ENCODE results near the gene GPR84.

DNA sequence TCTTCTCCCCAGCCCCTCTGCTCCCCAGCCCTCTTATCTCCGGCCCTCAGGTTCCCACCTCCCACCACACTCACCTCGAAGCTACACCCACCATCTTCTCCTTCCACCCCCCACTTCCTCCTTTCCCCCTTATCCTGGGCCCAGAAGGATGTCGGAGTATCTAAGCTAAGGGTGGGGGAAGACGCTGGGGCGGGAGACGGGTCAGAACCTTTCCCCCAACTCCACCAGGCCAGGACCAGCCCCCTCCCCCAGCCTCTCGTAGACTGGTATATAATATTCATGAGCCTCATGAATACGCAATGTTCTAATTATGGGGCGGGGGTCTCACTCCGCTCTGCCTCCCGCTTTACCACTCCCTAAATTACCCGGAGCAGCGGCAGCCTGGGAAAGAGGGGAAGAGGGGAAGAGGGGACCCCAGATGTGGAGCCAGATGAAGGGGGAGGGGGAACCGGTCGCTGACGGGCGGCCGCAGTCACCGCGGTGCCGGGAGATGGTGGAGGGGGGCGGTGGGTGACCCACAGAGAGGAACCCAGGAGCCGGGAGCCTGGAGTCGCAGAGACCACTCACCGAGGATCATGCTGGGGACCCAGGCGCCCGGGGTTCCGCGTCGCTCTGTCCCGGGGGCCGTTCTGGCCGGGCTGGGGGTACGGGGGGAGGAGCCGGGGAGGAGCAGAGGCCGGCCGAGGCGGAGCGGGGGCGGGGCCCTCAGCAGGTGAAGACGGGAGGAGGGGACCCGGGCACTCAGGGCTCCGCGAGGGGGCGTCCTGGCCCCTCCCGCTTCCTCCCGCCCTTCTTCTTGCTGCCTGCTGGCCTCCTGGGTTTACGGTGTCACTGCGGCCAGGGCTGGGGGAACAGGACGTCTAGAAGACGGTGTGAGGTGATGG lies 26.6 kb upstream of the GPR84 start:
- TF ChIP-seq CEBPB (IDR thresholded peaks at IDR 0.05) (no peak), FOSB (CRISPR knock-in tag; IDR thresholded peaks at IDR 0.05) (no peak), EP300 (IDR thresholded peaks at IDR 0.05) (no peak), POLR2AphosphoS2 (conservative IDR thresholded peaks at IDR 0.05; ENCODE audit: low read length) (no peak), POLR2A (IDR thresholded peaks at IDR 0.05; ENCODE audit: low read length) (no peak), ZFP36 (IDR thresholded peaks at IDR 0.05; ENCODE audit: borderline replicate concordance, partially characterized antibody) (no peak), MAZ (IDR thresholded peaks at IDR 0.05; ENCODE audit: borderline replicate concordance, low read depth, low read length) (no peak), REST (IDR thresholded peaks at IDR 0.05) (no peak)
- TF ChIP-seq, protein P1, sequence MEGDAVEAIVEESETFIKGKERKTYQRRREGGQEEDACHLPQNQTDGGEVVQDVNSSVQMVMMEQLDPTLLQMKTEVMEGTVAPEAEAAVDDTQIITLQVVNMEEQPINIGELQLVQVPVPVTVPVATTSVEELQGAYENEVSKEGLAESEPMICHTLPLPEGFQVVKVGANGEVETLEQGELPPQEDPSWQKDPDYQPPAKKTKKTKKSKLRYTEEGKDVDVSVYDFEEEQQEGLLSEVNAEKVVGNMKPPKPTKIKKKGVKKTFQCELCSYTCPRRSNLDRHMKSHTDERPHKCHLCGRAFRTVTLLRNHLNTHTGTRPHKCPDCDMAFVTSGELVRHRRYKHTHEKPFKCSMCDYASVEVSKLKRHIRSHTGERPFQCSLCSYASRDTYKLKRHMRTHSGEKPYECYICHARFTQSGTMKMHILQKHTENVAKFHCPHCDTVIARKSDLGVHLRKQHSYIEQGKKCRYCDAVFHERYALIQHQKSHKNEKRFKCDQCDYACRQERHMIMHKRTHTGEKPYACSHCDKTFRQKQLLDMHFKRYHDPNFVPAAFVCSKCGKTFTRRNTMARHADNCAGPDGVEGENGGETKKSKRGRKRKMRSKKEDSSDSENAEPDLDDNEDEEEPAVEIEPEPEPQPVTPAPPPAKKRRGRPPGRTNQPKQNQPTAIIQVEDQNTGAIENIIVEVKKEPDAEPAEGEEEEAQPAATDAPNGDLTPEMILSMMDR (IDR thresholded peaks at IDR 0.05), result peak; percentile 29
